Thyroid gland (tissue), 4 donors: ENCODE measurements around the gene SPRR2D.

Source experiments
- CTCF ChIP-seq, 6 experiments: fragments of 200-600 bp in 3 of 6; fragments of 450-650 bp in 3 of 6; sonication (generic) in 3 of 6; IDR thresholded peaks; one replicate each; pipeline ENCODE4 v1.5.1; 2016 to 2019; ENCODE audit warnings: antibody characterized with exemption in 6 of 6, mild to moderate bottlenecking in 2 of 6, inconsistent platforms in 1 of 6, moderate library complexity in 1 of 6
- POLR2A ChIP-seq, 2 donors: fragments of 450-650 bp; IDR thresholded peaks; one replicate each; pipeline ENCODE4 v1.6.1; 2017; ENCODE audit warnings: antibody characterized with exemption in 2 of 2, mild to moderate bottlenecking in 2 of 2, moderate library complexity in 1 of 2

DNA sequence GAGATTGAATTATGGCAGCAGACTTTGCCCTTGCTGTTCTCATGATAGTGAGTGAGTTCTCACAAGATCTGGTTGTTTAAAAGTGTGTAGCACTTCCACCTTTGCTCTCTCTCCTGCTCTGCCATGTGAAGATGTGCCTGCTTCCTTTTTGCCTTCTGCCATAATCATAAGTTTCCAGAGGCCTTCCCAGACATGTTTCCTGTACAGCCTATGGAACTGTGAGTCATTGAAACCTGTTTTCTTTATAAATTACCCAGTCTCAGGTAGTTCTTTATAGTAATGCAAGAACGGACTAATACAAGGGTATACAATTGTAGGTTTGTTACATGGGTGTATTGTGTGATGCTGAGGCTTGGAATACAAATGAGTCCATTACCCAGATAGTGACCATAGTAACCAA, 5.7 kb downstream of the SPRR2D start:
- TF ChIP-seq POLR2A (IDR thresholded peaks at IDR 0.05) (no peak), CTCF (IDR thresholded peaks at IDR 0.05) (no peak)
